B cell (primary cell): Measurements from ENCODE around the gene DLGAP4. TPM values are rescaled to one million over a fixed set of nuclear protein-coding genes. Genes with fewer than 3 reads are reported as not detected.

Experiments
- ATAC-seq: fragments of 200-7000 bp; cut with Tn5 transposase; one replicate; pipeline ENCODE4 v1.10.0; 2021; ENCODE audit warnings: low read depth, mild to moderate bottlenecking, moderate number of reproducible peaks, moderate library complexity
- CTCF ChIA-PET: fragments of 350-600 bp; sonication (Branson Sonifier 250); formaldehyde crosslinking; loops from one replicate; lab custom pipeline; 2021; ENCODE audit warnings: antibody characterized with exemption, inconsistent platforms; lab: Charles Lee
- POLR2A ChIA-PET: fragments of 350-600 bp; sonication (Branson Sonifier 250); formaldehyde crosslinking; loops from one replicate; lab custom pipeline; 2021; ENCODE audit warnings: antibody characterized with exemption; lab: Charles Lee
- DNase-seq: peaks from one replicate; pipeline ENCODE4 v3.0.0; 2013
- H2AFZ ChIP-seq: 2 replicates; pipeline ENCODE4 v1.6.1; 2012; ENCODE audit warnings: mild to moderate bottlenecking, low read depth, low read length; ENCODE audit not compliant: insufficient read depth, poor library complexity, severe bottlenecking
- H3K27ac ChIP-seq, 2 donors: 1 replicate in 1 of 2; 2 replicates in 1 of 2; pipeline ENCODE4 v1.5.1; 2012 to 2013; ENCODE audit warnings: low read length in 2 of 2, mild to moderate bottlenecking in 2 of 2, moderate library complexity in 1 of 2
- H3K27me3 ChIP-seq, 4 experiments: fragments of 200-600 bp in 1 of 4; sonication (generic) in 1 of 4; replicated peaks in 1 of 4; 1 replicate in 2 of 4; 2 replicates in 2 of 4; pipeline versions ENCODE4 v1.6.1 to v1.7.0; 2013 to 2016; ENCODE audit warnings: low read length in 3 of 4, mild to moderate bottlenecking in 2 of 4, mixed read lengths in 1 of 4, moderate library complexity in 1 of 4; ENCODE audit not compliant: insufficient read depth in 4 of 4, control insufficient read depth in 3 of 4; ENCODE audit errors: control extremely low read depth in 1 of 4
- H3K36me3 ChIP-seq, 2 experiments: replicated peaks in 1 of 2; 1 replicate in 1 of 2; 2 replicates in 1 of 2; pipeline versions ENCODE4 v1.6.1 to v1.7.1; 2013; ENCODE audit warnings: low read length in 1 of 2; ENCODE audit not compliant: insufficient read depth in 2 of 2, control insufficient read depth in 1 of 2; ENCODE audit errors: control extremely low read depth in 1 of 2, extremely low read depth in 1 of 2
- H3K4me1 ChIP-seq, 2 donors: fragments of 200-600 bp in 1 of 2; sonication (generic) in 1 of 2; 1 replicate in 1 of 2; 2 replicates in 1 of 2; pipeline versions ENCODE4 v1.5.1 to v1.6.1; 2013 to 2017; ENCODE audit warnings: low read length in 2 of 2; ENCODE audit not compliant: control insufficient read depth in 2 of 2, insufficient read depth in 2 of 2
- H3K4me2 ChIP-seq: replicated peaks from 2 replicates; pipeline ENCODE3; 2012; ENCODE audit warnings: mild to moderate bottlenecking, low read depth, low read length; ENCODE audit not compliant: poor library complexity, severe bottlenecking
- H3K4me3 ChIP-seq, 5 experiments: fragments of 200-600 bp in 1 of 5; sonication (generic) in 1 of 5; 1 replicate in 3 of 5; 2 replicates in 2 of 5; pipeline versions ENCODE4 v1.5.1 to v1.7.0; 2011 to 2016; ENCODE audit warnings: low read length in 4 of 5, mild to moderate bottlenecking in 4 of 5, low read depth in 2 of 5, control low read depth in 1 of 5, moderate library complexity in 1 of 5; ENCODE audit not compliant: insufficient read depth in 1 of 5; ENCODE audit errors: control extremely low read depth in 1 of 5, extremely low read depth in 1 of 5
- H3K79me2 ChIP-seq: fragments of 200-600 bp; sonication (generic); one replicate; pipeline ENCODE4 v1.6.0; 2016; ENCODE audit warnings: low read length; ENCODE audit not compliant: control insufficient read depth, insufficient read depth
- H3K9ac ChIP-seq: fragments of 200-600 bp; sonication (generic); 2 replicates; pipeline ENCODE4 v1.6.1; 2017; ENCODE audit warnings: mild to moderate bottlenecking, low read length, moderate library complexity
- H3K9me3 ChIP-seq, 3 donors: one replicate each; pipeline versions ENCODE4 v1.6.1 to v1.7.1; 2013; ENCODE audit warnings: low read length in 2 of 3; ENCODE audit not compliant: control insufficient read depth in 2 of 3, insufficient read depth in 1 of 3; ENCODE audit errors: control extremely low read depth in 1 of 3
- H4K20me1 ChIP-seq: 2 replicates; pipeline ENCODE4 v1.6.0; 2012; ENCODE audit warnings: mild to moderate bottlenecking, low read length; ENCODE audit not compliant: insufficient read depth, control insufficient read depth, poor library complexity, severe bottlenecking
- H3K27ac Mint-ChIP-seq: one replicate; pipeline ENCODE4 v1.8.0; 2021; ENCODE audit warnings: mixed read lengths
- H3K27me3 Mint-ChIP-seq: one replicate; pipeline ENCODE4 v1.8.0; 2021; ENCODE audit warnings: mixed read lengths
- H3K4me1 Mint-ChIP-seq: one replicate; pipeline ENCODE4 v1.8.0; 2021; ENCODE audit warnings: mixed read lengths
- H3K4me3 Mint-ChIP-seq: one replicate; pipeline ENCODE4 v1.8.0; 2021; ENCODE audit warnings: mixed read lengths
- H3K9me3 Mint-ChIP-seq: one replicate; pipeline ENCODE4 v1.8.0; 2022; ENCODE audit warnings: mixed read lengths; ENCODE audit not compliant: insufficient read depth
- EZH2 ChIP-seq: IDR thresholded peaks from 2 replicates; pipeline ENCODE4 v1.6.1; 2012; ENCODE audit warnings: borderline replicate concordance, low read depth, mild to moderate bottlenecking, moderate library complexity, low read length; ENCODE audit not compliant: insufficient read depth, poor library complexity, severe bottlenecking
- WGBS: methylation state at CpG from one replicate; pipeline ENCODE4 v1.1.5; 2013; ENCODE audit warnings: missing lambda C conversion rate; ENCODE audit not compliant: insufficient coverage; 5-methylcytosine and 5-hydroxymethylcytosine counted together
- intact Hi-C: fragments of 100-400 bp; cut with micrococcal nuclease; formaldehyde crosslinking; loops from one replicate; pipeline ENCODE4 v1.10.0; 2022
- polyA plus RNA-seq: library from polyadenylated mRNA; depleted of rRNA; stranded (reverse); fragments of >200 nt; gene quantifications from 2 replicates; pipeline ENCODE4 v1.2.3, GENCODE V29; 2012
- total RNA-seq, 2 donors: library from RNA; stranded (reverse); fragments of 120-200 nt in 1 of 2; gene quantifications; 1 replicate in 1 of 2; 2 replicates in 1 of 2; pipeline versions ENCODE4 v1.2.3 to v1.2.4, GENCODE V29; 2013 to 2022
- TF ChIP-seq, protein P1 (sequence below): fragments of 200-600 bp; IDR thresholded peaks from one replicate; pipeline ENCODE4 v1.8.0; 2022; ENCODE audit warnings: antibody characterized with exemption, mild to moderate bottlenecking

The DLGAP4 gene
- total and polyA plus RNA-seq, 2 donors (not counting 1 experiment from before 2014, with no cell fraction given): 68.8 to 87.8 TPM

DNA sequence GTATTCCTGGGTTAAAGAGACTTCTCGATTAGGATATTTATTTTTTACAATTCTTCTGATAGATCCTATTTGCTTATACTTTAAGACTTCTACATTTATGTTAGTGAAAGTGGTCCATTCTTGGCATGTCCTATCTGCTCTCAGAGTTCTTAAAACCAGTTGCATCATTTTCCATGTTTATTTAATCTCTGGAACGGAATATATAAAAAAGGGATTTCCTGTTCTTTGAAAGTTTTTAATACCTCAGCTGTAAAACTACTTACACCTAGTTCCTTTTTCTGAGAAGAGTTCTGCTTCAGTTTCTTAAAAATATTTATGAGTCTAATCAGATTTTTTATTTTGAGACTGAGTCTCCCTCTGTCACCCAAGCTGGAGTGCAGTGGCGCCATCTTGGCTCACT lies 217.2 kb downstream of the DLGAP4 start:
- ChIA-PET CTCF (no interaction called here), POLR2A (no interaction called here)
- Mint-ChIP-seq H3K9me3 (no peaks in the 10 kb centered on the region), H3K4me1 (peaks cover 10% of the 10 kb centered on the region), H3K27ac (no peak overlapping the region), H3K27me3 (no peaks in the 10 kb centered on the region), H3K4me3 (no peak overlapping the region)
- H3K4me2 ChIP-seq: no peak overlapping the region
- no peak for TF ChIP-seq EZH2
- TF ChIP-seq, protein P1, sequence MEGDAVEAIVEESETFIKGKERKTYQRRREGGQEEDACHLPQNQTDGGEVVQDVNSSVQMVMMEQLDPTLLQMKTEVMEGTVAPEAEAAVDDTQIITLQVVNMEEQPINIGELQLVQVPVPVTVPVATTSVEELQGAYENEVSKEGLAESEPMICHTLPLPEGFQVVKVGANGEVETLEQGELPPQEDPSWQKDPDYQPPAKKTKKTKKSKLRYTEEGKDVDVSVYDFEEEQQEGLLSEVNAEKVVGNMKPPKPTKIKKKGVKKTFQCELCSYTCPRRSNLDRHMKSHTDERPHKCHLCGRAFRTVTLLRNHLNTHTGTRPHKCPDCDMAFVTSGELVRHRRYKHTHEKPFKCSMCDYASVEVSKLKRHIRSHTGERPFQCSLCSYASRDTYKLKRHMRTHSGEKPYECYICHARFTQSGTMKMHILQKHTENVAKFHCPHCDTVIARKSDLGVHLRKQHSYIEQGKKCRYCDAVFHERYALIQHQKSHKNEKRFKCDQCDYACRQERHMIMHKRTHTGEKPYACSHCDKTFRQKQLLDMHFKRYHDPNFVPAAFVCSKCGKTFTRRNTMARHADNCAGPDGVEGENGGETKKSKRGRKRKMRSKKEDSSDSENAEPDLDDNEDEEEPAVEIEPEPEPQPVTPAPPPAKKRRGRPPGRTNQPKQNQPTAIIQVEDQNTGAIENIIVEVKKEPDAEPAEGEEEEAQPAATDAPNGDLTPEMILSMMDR: no peak
- H2AFZ ChIP-seq: no peak overlapping the region
- intact Hi-C loops: no loop called here
- 57% methylated on average over 1 of the region's 3 CpGs for WGBS
- H3K27me3 ChIP-seq: no peaks in the 10 kb centered on the region
- ATAC-seq (no peak), DNase-seq (no peak)
- peaks cover 14 to 15% of the 10 kb centered on the region in 2 donors for H3K4me1 ChIP-seq
- H3K27ac ChIP-seq: peak overlapping the region; percentile 8 to 56
- no peak overlapping the region for H3K9ac ChIP-seq
- H3K79me2 ChIP-seq: peaks cover 4% of the 10 kb centered on the region
- H4K20me1 ChIP-seq: no peaks in the 10 kb centered on the region
- H3K4me3 ChIP-seq: no peak overlapping the region
- peaks cover 2 to 35% of the 10 kb centered on the region in 2 experiments for H3K36me3 ChIP-seq
- no peaks in the 10 kb centered on the region for H3K9me3 ChIP-seq

GRCh38 chr20:36525620-36526365 lies 219.7 kb downstream of the DLGAP4 start:
- Histone ChIP-seq H3K79me2 (peaks cover 4% of the 10 kb centered on the region), H3K36me3 (peaks cover 2 to 34% of the 10 kb centered on the region in 2 experiments), H4K20me1 (no peaks in the 10 kb centered on the region), H3K9ac (no peak overlapping the region), H3K9me3 (no peaks in the 10 kb centered on the region), H3K27ac (no peak overlapping the region), H3K4me3 (no peak overlapping the region), H3K4me2 (no peak overlapping the region), H3K27me3 (no peaks in the 10 kb centered on the region), H3K4me1 (peaks cover 14 to 15% of the 10 kb centered on the region in 2 donors), H2AFZ (no peak overlapping the region)
- Mint-ChIP-seq H3K27ac (no peak overlapping the region), H3K9me3 (no peaks in the 10 kb centered on the region), H3K27me3 (no peaks in the 10 kb centered on the region), H3K4me3 (no peak overlapping the region), H3K4me1 (peaks cover 12% of the 10 kb centered on the region)
- CTCF ChIA-PET: no interaction called here
- DNase-seq (no peak), ATAC-seq (no peak)
- POLR2A ChIA-PET: no interaction called here
- intact Hi-C loops: no loop called here
- WGBS: 97% methylated on average over 15 of the region's 17 CpGs
- TF ChIP-seq EZH2: no peak
- TF ChIP-seq, protein P1: no peak
